IgD-negative memory B cell (primary cell): ENCODE data around the gene LAG3. TPM values are rescaled to one million over a fixed set of nuclear protein-coding genes. Genes with fewer than 3 reads are reported as not detected.
A peak's percentile ranks its signal among the peaks of the same experiment; 100 is the strongest.

Source experiments
- H3K27ac Mint-ChIP-seq, 3 donors: one replicate each; pipeline ENCODE4 v1.8.0; 2020 to 2022; ENCODE audit warnings: mild to moderate bottlenecking in 3 of 3, mixed read lengths in 3 of 3, moderate library complexity in 1 of 3
- H3K27me3 Mint-ChIP-seq: one replicate; pipeline ENCODE4 v1.8.0; 2021; ENCODE audit warnings: mixed read lengths
- H3K36me3 Mint-ChIP-seq: one replicate; pipeline ENCODE4 v1.8.0; 2020; ENCODE audit warnings: mild to moderate bottlenecking, mixed read lengths
- H3K4me1 Mint-ChIP-seq, 3 donors: one replicate each; pipeline ENCODE4 v1.8.0; 2020 to 2022; ENCODE audit warnings: mixed read lengths in 3 of 3, mild to moderate bottlenecking in 1 of 3
- H3K4me3 Mint-ChIP-seq, 4 donors: one replicate each; pipeline ENCODE4 v1.8.0; 2020 to 2022; ENCODE audit warnings: mild to moderate bottlenecking in 4 of 4, mixed read lengths in 4 of 4, moderate library complexity in 3 of 4
- H3K9me3 Mint-ChIP-seq, 3 donors: one replicate each; pipeline ENCODE4 v1.8.0; 2020 to 2021; ENCODE audit warnings: mixed read lengths in 3 of 3, mild to moderate bottlenecking in 1 of 3
- polyA plus RNA-seq: library from polyadenylated mRNA; unstranded; fragments of 300-500 nt; fragmentation: Illumina TruSeq; gene quantifications from one replicate; pipeline ENCODE4 v1.2.3, GENCODE V29; 2021

Gene LAG3
- polyA plus RNA-seq, 1 donor from 2014 or later: 0.88 TPM

DNA sequence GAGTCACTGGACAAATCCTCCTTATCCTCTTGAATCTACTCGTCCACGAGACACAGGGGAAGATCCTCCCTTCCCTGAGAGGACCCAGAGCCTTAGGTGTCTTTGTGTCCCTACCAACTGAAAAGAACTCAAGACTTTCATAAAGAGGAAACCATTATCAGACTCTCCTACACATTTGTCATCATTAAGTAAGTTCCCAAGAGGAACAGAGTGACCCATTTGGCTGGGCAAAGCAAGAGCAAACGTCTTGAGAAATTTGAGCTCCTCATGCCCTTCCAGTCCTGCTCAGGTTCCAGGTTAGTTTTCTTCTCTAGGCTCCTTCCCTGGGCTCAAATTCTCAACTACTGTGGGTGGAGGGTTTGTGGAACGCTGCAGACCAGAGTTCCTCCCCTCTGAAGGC is 25.1 kb upstream of the LAG3 start:
- no peaks in the 10 kb centered on the region for H3K27me3 Mint-ChIP-seq
- H3K36me3 Mint-ChIP-seq: peaks cover 2% of the 10 kb centered on the region
- H3K9me3 Mint-ChIP-seq: peaks cover 0 to 5% (median 1%) of the 10 kb centered on the region in 3 donors
- H3K4me3 Mint-ChIP-seq: peak overlapping the region in 1 of 4 donors; percentile 12
- peak overlapping the region; percentile 59 to 64 (median 64) for H3K27ac Mint-ChIP-seq
- peaks cover 15 to 18% (median 16%) of the 10 kb centered on the region in 3 donors for H3K4me1 Mint-ChIP-seq

- Mint-ChIP-seq H3K9me3 (no peaks in the 10 kb centered on the region), H3K4me3 (peak overlapping the region in 1 of 4 donors; percentile 45), H3K36me3 (peaks cover 2% of the 10 kb centered on the region), H3K27ac (no peak overlapping the region), H3K4me1 (peaks cover 19 to 23% (median 20%) of the 10 kb centered on the region in 3 donors), H3K27me3 (no peaks in the 10 kb centered on the region)
These were observed 23.6 kb upstream of the LAG3 start for GRCh38 chr12:6748761-6749160.

GRCh38 chr12:6750506-6750905 is 21.8 kb upstream of the LAG3 start:
- Mint-ChIP-seq H3K4me1 (peaks cover 15 to 17% (median 17%) of the 10 kb centered on the region in 3 donors), H3K9me3 (no peaks in the 10 kb centered on the region), H3K27me3 (no peaks in the 10 kb centered on the region), H3K36me3 (peaks cover 2% of the 10 kb centered on the region), H3K4me3 (peak overlapping the region in 1 of 4 donors; percentile 98), H3K27ac (peak overlapping the region in 2 of 3 donors; percentile 16 to 99)

DNA sequence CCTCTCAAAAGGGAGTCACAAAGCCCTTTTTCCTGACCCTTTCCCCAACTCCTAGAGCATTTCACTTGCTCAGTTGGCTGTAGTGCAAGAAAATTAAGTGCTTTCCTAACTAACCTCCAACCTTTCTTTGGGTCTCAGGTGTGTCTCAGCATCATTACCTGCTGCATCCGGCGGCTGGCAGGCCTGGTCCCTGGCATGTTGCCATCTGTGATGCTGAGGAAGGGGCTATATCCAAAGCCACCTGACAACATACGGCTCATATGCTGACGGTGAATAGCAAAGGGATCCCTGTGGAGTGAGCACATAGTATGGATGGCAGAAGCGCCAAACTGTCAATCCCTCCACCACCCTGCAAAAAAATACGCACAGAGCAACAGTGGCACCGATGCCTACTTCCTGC is 20.6 kb upstream of the LAG3 start:
- Mint-ChIP-seq H3K4me1 (peaks cover 10 to 13% (median 12%) of the 10 kb centered on the region in 3 donors), H3K27me3 (no peaks in the 10 kb centered on the region), H3K27ac (peak overlapping the region; percentile 67 to 99 (median 99)), H3K36me3 (peaks cover 2% of the 10 kb centered on the region), H3K9me3 (no peaks in the 10 kb centered on the region), H3K4me3 (peak overlapping the region; percentile 80 to 99 (median 96))

GRCh38 chr12:6752167-6752920 is 20.0 kb upstream of the LAG3 start:
- Mint-ChIP-seq H3K27ac (peak overlapping the region; percentile 99), H3K9me3 (no peaks in the 10 kb centered on the region), H3K4me3 (peak overlapping the region; percentile 93 to 99 (median 98)), H3K27me3 (peaks cover 1% of the 10 kb centered on the region), H3K36me3 (peaks cover 2% of the 10 kb centered on the region), H3K4me1 (peaks cover 7 to 16% (median 10%) of the 10 kb centered on the region in 3 donors)

DNA sequence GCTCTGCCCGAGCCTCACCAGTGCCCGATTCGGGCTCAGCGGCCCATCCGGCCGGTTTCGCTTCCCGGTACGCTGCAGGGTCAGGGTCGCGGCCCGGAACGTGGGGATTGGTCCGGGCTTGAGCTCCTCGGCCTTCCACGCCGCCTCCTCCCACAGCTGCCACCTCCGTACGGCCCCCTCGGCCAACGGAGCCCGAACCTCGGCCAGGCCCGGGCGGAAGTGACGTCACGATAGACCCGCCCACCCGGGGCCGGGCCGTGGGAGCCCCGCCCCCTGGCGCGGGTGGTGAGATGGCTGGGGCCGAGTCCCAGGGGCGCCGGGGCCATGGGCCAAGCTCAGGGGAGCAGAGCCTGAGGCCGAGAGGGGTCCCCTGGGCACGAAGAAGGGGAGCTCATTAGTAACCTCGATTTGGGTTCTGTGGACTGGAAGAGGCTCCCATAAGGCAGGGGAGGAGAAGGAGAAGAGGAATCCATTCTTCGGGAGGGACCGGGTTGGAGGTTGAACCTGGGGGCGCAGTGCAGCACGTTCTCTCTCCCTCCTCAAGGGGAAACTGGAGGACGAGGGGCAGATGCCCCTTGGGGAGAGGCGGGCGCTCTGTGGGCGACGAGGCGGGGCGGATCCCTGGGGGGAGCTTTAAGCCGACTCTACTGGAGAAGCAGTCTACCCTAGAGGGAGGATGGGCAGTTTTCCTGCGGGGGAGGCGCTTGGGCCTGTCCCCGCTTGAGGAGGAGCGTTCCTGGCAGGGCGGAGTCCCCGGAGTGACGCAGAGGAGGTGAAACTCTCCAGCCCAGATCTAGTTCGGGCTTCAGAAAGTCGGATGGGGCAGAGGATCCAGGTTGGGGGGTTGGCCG is 19.2 kb upstream of the LAG3 start, which contains the start of gene MLF2:
TSS of gene MLF2 (minus strand) at position 221 of the 851 bp plus-strand sequence. CDS start 807 bp downstream, outside the sequence.
- Mint-ChIP-seq H3K4me3 (peak within 1 kb of the TSS; percentile 93 to 99 (median 98)), H3K27ac (peak within 1 kb of the TSS; percentile 99), H3K36me3 (peaks cover 2% of the 10 kb centered on the region), H3K9me3 (no peaks in the 10 kb centered on the region), H3K27me3 (peaks cover 1% of the 10 kb centered on the region), H3K4me1 (peaks cover 7 to 18% (median 12%) of the 10 kb centered on the region in 3 donors)

DNA sequence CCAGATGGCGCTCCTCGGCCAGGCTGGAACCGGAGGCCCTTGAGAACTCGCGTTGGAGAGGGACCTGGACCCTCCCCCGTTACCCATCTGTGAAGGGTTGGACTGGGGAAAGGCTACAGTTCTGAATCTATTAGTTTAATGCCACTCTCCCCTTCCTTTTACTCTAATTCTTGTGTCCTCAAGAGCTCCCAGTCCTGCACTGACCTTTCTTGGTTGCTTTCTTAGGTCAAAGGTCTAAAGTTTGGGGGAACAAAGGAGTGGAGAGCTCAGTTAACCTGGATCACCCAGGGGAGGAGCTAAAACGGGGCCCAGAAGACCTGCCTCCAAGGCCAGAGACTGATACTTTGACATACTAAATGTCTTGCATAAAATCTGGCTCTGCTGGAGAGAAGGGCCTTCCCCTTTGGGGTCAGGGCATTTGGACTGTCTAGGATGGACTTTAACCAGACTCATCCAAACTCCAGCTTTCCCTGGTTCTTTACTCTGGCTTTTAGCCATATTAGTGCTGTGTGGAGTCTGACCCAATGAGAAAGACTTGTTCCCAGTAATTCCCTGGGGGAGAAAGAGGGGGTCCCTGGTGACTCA is 18.5 kb upstream of the LAG3 start:
- Mint-ChIP-seq H3K27ac (peak overlapping the region; percentile 99), H3K4me1 (peaks cover 7 to 22% (median 18%) of the 10 kb centered on the region in 3 donors), H3K27me3 (peaks cover 1% of the 10 kb centered on the region), H3K36me3 (peaks cover 2% of the 10 kb centered on the region), H3K9me3 (no peaks in the 10 kb centered on the region), H3K4me3 (peak overlapping the region; percentile 93 to 99 (median 98))

GRCh38 chr12:6754411-6754810 is 17.9 kb upstream of the LAG3 start:
- Mint-ChIP-seq H3K9me3 (no peaks in the 10 kb centered on the region), H3K27ac (peak overlapping the region in 1 of 3 donors; percentile 75), H3K27me3 (peaks cover 1% of the 10 kb centered on the region), H3K36me3 (no peaks in the 10 kb centered on the region), H3K4me1 (peaks cover 7 to 25% (median 19%) of the 10 kb centered on the region in 3 donors), H3K4me3 (peak overlapping the region in 3 of 4 donors; percentile 17 to 98 (median 53))

DNA sequence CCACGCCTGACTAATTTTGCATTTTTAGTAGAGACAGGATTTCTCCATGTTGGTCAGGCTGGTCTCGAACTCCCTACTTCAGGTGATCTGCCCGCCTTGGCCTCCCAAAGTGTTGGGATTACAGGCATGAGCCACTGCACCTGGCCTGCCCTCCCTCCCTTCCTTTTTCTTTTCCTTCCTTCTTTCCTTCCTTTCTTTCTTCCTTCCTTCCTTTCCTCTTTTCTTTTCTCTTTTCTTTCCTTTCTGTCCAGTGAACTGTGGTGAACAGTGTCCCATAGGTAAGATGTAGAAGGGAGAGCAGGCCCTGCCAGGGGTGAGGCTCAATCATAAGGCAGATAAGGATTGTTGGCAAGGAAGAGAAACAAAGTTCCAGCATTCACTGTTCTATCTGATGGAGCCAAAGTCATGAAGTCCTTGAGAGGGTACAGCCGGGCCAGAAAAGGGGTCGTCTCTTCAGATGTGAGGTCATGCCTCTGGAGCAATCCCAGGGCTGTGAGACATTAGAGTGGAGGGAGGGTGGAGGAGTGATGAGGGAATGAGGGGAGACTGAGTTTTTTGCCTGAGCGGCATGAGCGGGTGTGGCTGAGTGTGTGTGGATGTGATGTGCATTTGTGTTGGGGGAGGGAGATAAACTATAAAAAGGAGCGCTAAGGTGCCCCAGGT is 15.2 kb upstream of the LAG3 start:
- Mint-ChIP-seq H3K4me3 (no peak overlapping the region), H3K4me1 (peaks cover 7 to 17% (median 16%) of the 10 kb centered on the region in 3 donors), H3K27ac (no peak overlapping the region), H3K9me3 (no peaks in the 10 kb centered on the region), H3K27me3 (peaks cover 1% of the 10 kb centered on the region), H3K36me3 (no peaks in the 10 kb centered on the region)

- H3K9me3 Mint-ChIP-seq: no peaks in the 10 kb centered on the region
These were observed 13.7 kb upstream of the LAG3 start for GRCh38 chr12:6758506-6759095.

GRCh38 chr12:6759741-6760140 is 12.6 kb upstream of the LAG3 start:
- Mint-ChIP-seq H3K4me1 (peaks cover 8 to 15% (median 11%) of the 10 kb centered on the region in 3 donors), H3K27ac (no peak overlapping the region)

More at GRCh38 chr12:6758506-6759095, 13.7 kb upstream of the LAG3 start:
- peaks cover 2 to 16% (median 12%) of the 10 kb centered on the region in 3 donors for H3K4me1 Mint-ChIP-seq
- H3K27me3 Mint-ChIP-seq: peaks cover 1% of the 10 kb centered on the region
- no peaks in the 10 kb centered on the region for H3K36me3 Mint-ChIP-seq
- H3K4me3 Mint-ChIP-seq: peak overlapping the region in 2 of 4 donors; percentile 5 to 72
- H3K27ac Mint-ChIP-seq: peak overlapping the region in 2 of 3 donors; percentile 33 to 76

GRCh38 chr12:6763380-6763779 is 8.9 kb upstream of the LAG3 start:
- Mint-ChIP-seq H3K27me3 (peaks cover 21% of the 10 kb centered on the region), H3K36me3 (no peaks in the 10 kb centered on the region), H3K4me3 (peak overlapping the region in 1 of 4 donors; percentile 15), H3K27ac (no peak overlapping the region), H3K4me1 (peaks cover 13 to 22% (median 17%) of the 10 kb centered on the region in 3 donors), H3K9me3 (no peaks in the 10 kb centered on the region)

More at GRCh38 chr12:6759741-6760140, 12.6 kb upstream of the LAG3 start:
- H3K9me3 Mint-ChIP-seq: no peaks in the 10 kb centered on the region
- H3K36me3 Mint-ChIP-seq: no peaks in the 10 kb centered on the region
- peaks cover 8% of the 10 kb centered on the region for H3K27me3 Mint-ChIP-seq
- peak overlapping the region in 1 of 4 donors; percentile 5 for H3K4me3 Mint-ChIP-seq

- H3K9me3 Mint-ChIP-seq: no peaks in the 10 kb centered on the region
- peaks cover 27% of the 10 kb centered on the region for H3K27me3 Mint-ChIP-seq
- H3K27ac Mint-ChIP-seq: peak overlapping the region in 1 of 3 donors; percentile 44
- no peaks in the 10 kb centered on the region for H3K36me3 Mint-ChIP-seq
- peak overlapping the region in 3 of 4 donors; percentile 69 to 81 (median 80) for H3K4me3 Mint-ChIP-seq
- H3K4me1 Mint-ChIP-seq: peaks cover 7 to 17% (median 15%) of the 10 kb centered on the region in 3 donors
These were observed 8.1 kb upstream of the LAG3 start for GRCh38 chr12:6764011-6764828.
